SH-SY5Y (cell line): ENCODE measurements around the gene HSD17B12.

Source experiments
- GATA2 ChIP-seq: IDR thresholded peaks from 2 replicates; pipeline ENCODE4 v1.6.1; 2011; ENCODE audit warnings: mild to moderate bottlenecking, low read depth, low read length
- GATA3 ChIP-seq: IDR thresholded peaks from 2 replicates; pipeline ENCODE4 v1.6.1; 2011; ENCODE audit warnings: low read depth, mild to moderate bottlenecking, low read length, moderate library complexity

DNA sequence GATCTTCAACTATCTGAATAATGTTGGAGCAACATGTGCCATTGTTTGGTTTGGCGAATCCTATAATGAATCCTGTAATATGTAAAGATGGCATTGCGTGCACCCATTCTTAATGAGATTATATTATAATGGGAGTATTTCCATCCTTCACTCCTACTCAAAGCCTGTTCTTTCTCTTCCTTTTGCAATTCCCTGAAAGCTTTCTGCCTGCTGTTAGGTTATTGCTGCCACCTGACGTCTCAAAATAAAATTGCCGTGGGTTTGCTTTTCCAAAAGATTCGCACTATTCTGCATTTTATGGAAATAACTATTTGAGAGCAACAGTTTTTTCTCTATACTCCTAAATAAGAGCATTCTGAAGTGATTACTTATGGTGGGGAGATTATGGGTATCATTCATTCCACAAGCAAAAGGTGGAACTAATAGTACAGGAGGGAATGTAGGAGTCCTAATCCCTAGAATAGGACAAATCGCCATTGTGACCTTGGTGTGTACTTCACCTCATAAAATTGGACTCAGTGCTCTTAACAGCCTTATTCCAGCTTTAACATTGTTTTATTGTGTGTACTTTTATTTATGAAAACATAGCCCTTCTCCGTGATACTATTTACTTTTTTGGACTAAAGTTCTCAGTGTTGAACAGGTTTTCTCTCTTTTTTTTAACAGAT lies 130.5 kb downstream of the HSD17B12 start:
- TF ChIP-seq GATA2 (no peak), GATA3 (no peak)
